Stimulated activated effector memory CD8-positive, alpha-beta T cell treated with anti-CD3 and anti-CD28 coated beads, Interleukin-12 subunit alpha, Interleukin-12 subunit beta, amount 100 ng/mL, for 72 hours (primary cell): ENCODE results near the gene ADAM8.
"Not testable (repeated sequence)": the region's sequence is repeated elsewhere in the genome, so short reads cannot be mapped to it uniquely, and the experiment has no call there.

ENCODE experiments used
- ATAC-seq: fragments of 150-1000 bp; cut with Tn5 transposase; 2 replicates; pipeline ENCODE4 v1.10.0; 2021
- DNase-seq, 2 donors: peaks; one replicate each; pipeline ENCODE4 v3.0.0; 2021 to 2022; ENCODE audit warnings: low spot score in 2 of 2
- H3K27ac Mint-ChIP-seq: one replicate; pipeline ENCODE4 v1.8.0; 2022; ENCODE audit warnings: mild to moderate bottlenecking, mixed read lengths
- H3K36me3 Mint-ChIP-seq: one replicate; pipeline ENCODE4 v1.8.0; 2022; ENCODE audit warnings: mild to moderate bottlenecking, mixed read lengths
- H3K4me1 Mint-ChIP-seq: one replicate; pipeline ENCODE4 v1.8.0; 2022; ENCODE audit warnings: mixed read lengths
- H3K4me3 Mint-ChIP-seq: one replicate; pipeline ENCODE4 v1.8.0; 2022; ENCODE audit warnings: mild to moderate bottlenecking, mixed read lengths
- H3K9me3 Mint-ChIP-seq: one replicate; pipeline ENCODE4 v1.8.0; 2022; ENCODE audit warnings: mixed read lengths

ADAM8 gene

GRCh38 chr10:133269367-133269766 lies 7.3 kb downstream of the ADAM8 start:
- Mint-ChIP-seq H3K27ac (no peak overlapping the region), H3K36me3 (peaks cover 92% of the 10 kb centered on the region), H3K4me1 (peaks cover 18% of the 10 kb centered on the region), H3K9me3 (no peaks in the 10 kb centered on the region), H3K4me3 (no peak overlapping the region)
- ATAC-seq = no peak
- DNase-seq = no peak

GRCh38 chr10:133268532-133268931 lies 8.1 kb downstream of the ADAM8 start:
- H3K4me1 Mint-ChIP-seq = peaks cover 26% of the 10 kb centered on the region
- DNase-seq (no peak), ATAC-seq (no peak)
- H3K9me3 Mint-ChIP-seq = no peaks in the 10 kb centered on the region
- H3K27ac Mint-ChIP-seq = no peak overlapping the region
- H3K36me3 Mint-ChIP-seq = peaks cover 99% of the 10 kb centered on the region
- no peak overlapping the region for H3K4me3 Mint-ChIP-seq

- no peak for ATAC-seq
- H3K36me3 Mint-ChIP-seq = peaks cover 99% of the 10 kb centered on the region
- H3K27ac Mint-ChIP-seq = no peak overlapping the region
- no peak for DNase-seq
- H3K9me3 Mint-ChIP-seq = no peaks in the 10 kb centered on the region
- H3K4me3 Mint-ChIP-seq = no peak overlapping the region
- H3K4me1 Mint-ChIP-seq = peaks cover 33% of the 10 kb centered on the region
These were observed 8.8 kb downstream of the ADAM8 start for GRCh38 chr10:133267829-133268228.

GRCh38 chr10:133267293-133267692 lies 9.4 kb downstream of the ADAM8 start:
- H3K9me3 Mint-ChIP-seq = no peaks in the 10 kb centered on the region
- DNase-seq (no peak), ATAC-seq (no peak)
- peaks cover 39% of the 10 kb centered on the region for H3K4me1 Mint-ChIP-seq
- H3K4me3 Mint-ChIP-seq = no peak overlapping the region
- peaks cover 99% of the 10 kb centered on the region for H3K36me3 Mint-ChIP-seq
- H3K27ac Mint-ChIP-seq = no peak overlapping the region

GRCh38 chr10:133266056-133266795 lies 10.4 kb downstream of the ADAM8 start:
- peaks cover 99% of the 10 kb centered on the region for H3K36me3 Mint-ChIP-seq
- DNase-seq = no peak
- H3K9me3 Mint-ChIP-seq = no peaks in the 10 kb centered on the region
- H3K4me3 Mint-ChIP-seq = no peak overlapping the region
- peak overlapping the region; percentile 73 for H3K27ac Mint-ChIP-seq
- peaks cover 42% of the 10 kb centered on the region for H3K4me1 Mint-ChIP-seq
- no peak for ATAC-seq

- not testable (repeated sequence) for H3K9me3 Mint-ChIP-seq, ATAC-seq, DNase-seq, H3K4me3 Mint-ChIP-seq
- H3K4me1 Mint-ChIP-seq = peaks cover 54% of the 10 kb centered on the region
- peak overlapping the region; percentile 73 for H3K27ac Mint-ChIP-seq
- peaks cover 97% of the 10 kb centered on the region for H3K36me3 Mint-ChIP-seq
These were observed 11.6 kb downstream of the ADAM8 start for GRCh38 chr10:133265052-133265451.

GRCh38 chr10:133264461-133264860 lies 12.2 kb downstream of the ADAM8 start:
- Mint-ChIP-seq H3K9me3 (no peaks in the 10 kb centered on the region), H3K36me3 (peaks cover 97% of the 10 kb centered on the region), H3K4me1 (peaks cover 60% of the 10 kb centered on the region), H3K27ac (peak overlapping the region; percentile 73), H3K4me3 (no peak overlapping the region)
- ATAC-seq = no peak
- no peak for DNase-seq

GRCh38 chr10:133263674-133264073 lies 13.0 kb downstream of the ADAM8 start:
- no peak for DNase-seq
- H3K9me3 Mint-ChIP-seq = no peaks in the 10 kb centered on the region
- peaks cover 96% of the 10 kb centered on the region for H3K36me3 Mint-ChIP-seq
- H3K4me1 Mint-ChIP-seq = peaks cover 67% of the 10 kb centered on the region
- peak overlapping the region; percentile 73 for H3K27ac Mint-ChIP-seq
- H3K4me3 Mint-ChIP-seq = no peak overlapping the region
- no peak for ATAC-seq

- Mint-ChIP-seq H3K4me3 (peak overlapping the region; percentile 76), H3K27ac (peak overlapping the region; percentile 73), H3K4me1 (peaks cover 75% of the 10 kb centered on the region), H3K36me3 (peaks cover 86% of the 10 kb centered on the region), H3K9me3 (no peaks in the 10 kb centered on the region)
- ATAC-seq = no peak
- DNase-seq = no peak
These were observed 14.0 kb downstream of the ADAM8 start for GRCh38 chr10:133262696-133263095.

- Mint-ChIP-seq H3K4me3 (peak overlapping the region; percentile 76), H3K27ac (peak overlapping the region; percentile 88), H3K36me3 (peaks cover 78% of the 10 kb centered on the region), H3K4me1 (peaks cover 80% of the 10 kb centered on the region), H3K9me3 (no peaks in the 10 kb centered on the region)
- peak; percentile 74 to 87 for DNase-seq
- ATAC-seq = peak; percentile 66
These were observed 14.8 kb downstream of the ADAM8 start for GRCh38 chr10:133261726-133262325.

GRCh38 chr10:133260895-133261725 lies 15.6 kb downstream of the ADAM8 start:
- DNase-seq (peak; percentile 60 to 85), ATAC-seq (peak; percentile 78)
- no peaks in the 10 kb centered on the region for H3K9me3 Mint-ChIP-seq
- H3K4me1 Mint-ChIP-seq = peaks cover 80% of the 10 kb centered on the region
- H3K36me3 Mint-ChIP-seq = peaks cover 71% of the 10 kb centered on the region
- peak overlapping the region; percentile 76 for H3K4me3 Mint-ChIP-seq
- H3K27ac Mint-ChIP-seq = peak overlapping the region; percentile 88

- no peak for ATAC-seq
- Mint-ChIP-seq H3K4me1 (peaks cover 65% of the 10 kb centered on the region), H3K4me3 (peak overlapping the region; percentile 76), H3K36me3 (peaks cover 55% of the 10 kb centered on the region), H3K9me3 (no peaks in the 10 kb centered on the region), H3K27ac (peak overlapping the region; percentile 90)
- no peak for DNase-seq
These were observed 17.1 kb downstream of the ADAM8 start for GRCh38 chr10:133259602-133259989.

GRCh38 chr10:133258818-133259601 lies 17.7 kb downstream of the ADAM8 start:
- DNase-seq = peak; percentile 58 to 89
- peaks cover 59% of the 10 kb centered on the region for H3K4me1 Mint-ChIP-seq
- peak overlapping the region; percentile 90 for H3K27ac Mint-ChIP-seq
- ATAC-seq = peak; percentile 57
- H3K4me3 Mint-ChIP-seq = peak overlapping the region; percentile 76
- peaks cover 50% of the 10 kb centered on the region for H3K36me3 Mint-ChIP-seq
- H3K9me3 Mint-ChIP-seq = no peaks in the 10 kb centered on the region

- Mint-ChIP-seq H3K36me3 (peaks cover 42% of the 10 kb centered on the region), H3K4me1 (peaks cover 51% of the 10 kb centered on the region), H3K27ac (peak overlapping the region; percentile 88), H3K9me3 (no peaks in the 10 kb centered on the region), H3K4me3 (peak overlapping the region; percentile 76)
- DNase-seq (peak in 1 of 2 donors; percentile 72), ATAC-seq (peak; percentile 2)
These were observed 18.4 kb downstream of the ADAM8 start for GRCh38 chr10:133258066-133258817.
